T-helper 2 cell (primary cell): Measurements from ENCODE around the gene DAAM2.

Experiments
- DNase-seq, 5 experiments: peaks; one replicate each; pipeline versions ENCODE4 v3.0.0 to v3.0.0-alpha.2; 2012 to 2022

The DAAM2 gene

GRCh38 chr6:39849764-39850163, 57.6 kb downstream of the DAAM2 start:
- no peak for DNase-seq

GRCh38 chr6:39850736-39851297, 58.6 kb downstream of the DAAM2 start:
- no peak for DNase-seq

GRCh38 chr6:39851331-39851730, 59.2 kb downstream of the DAAM2 start:
- no peak for DNase-seq

- no peak for DNase-seq
Measured at GRCh38 chr6:39852324-39852723, 60.1 kb downstream of the DAAM2 start.

- no peak for DNase-seq
Measured at GRCh38 chr6:39853604-39854003, 61.4 kb downstream of the DAAM2 start.

GRCh38 chr6:39855356-39855995, 63.3 kb downstream of the DAAM2 start:
- DNase-seq = no peak

GRCh38 chr6:39859025-39859424, 66.8 kb downstream of the DAAM2 start:
- no peak for DNase-seq

GRCh38 chr6:39861663-39862062, 69.5 kb downstream of the DAAM2 start:
- no peak for DNase-seq

- peak in 3 of 5 experiments; percentile 12 to 29 (median 22) for DNase-seq
Measured at GRCh38 chr6:39865011-39865888, 73.1 kb downstream of the DAAM2 start.

- DNase-seq = no peak
Measured at GRCh38 chr6:39867592-39867991, 75.4 kb downstream of the DAAM2 start.

- DNase-seq = no peak
Measured at GRCh38 chr6:39870950-39871349, 78.8 kb downstream of the DAAM2 start.

GRCh38 chr6:39873439-39873838, 81.3 kb downstream of the DAAM2 start:
- DNase-seq = no peak

GRCh38 chr6:39876111-39876510, 83.9 kb downstream of the DAAM2 start:
- no peak for DNase-seq

GRCh38 chr6:39876826-39877225, 84.7 kb downstream of the DAAM2 start:
- DNase-seq = no peak

- no peak for DNase-seq
Measured at GRCh38 chr6:39879535-39879934, 87.4 kb downstream of the DAAM2 start.

- DNase-seq = peak in 1 of 5 experiments; percentile 5
Measured at GRCh38 chr6:39880594-39880993, 88.4 kb downstream of the DAAM2 start.

GRCh38 chr6:39881851-39882530, 89.8 kb downstream of the DAAM2 start:
- DNase-seq = no peak

- no peak for DNase-seq
Measured at GRCh38 chr6:39882531-39882899, 90.3 kb downstream of the DAAM2 start.

GRCh38 chr6:39884696-39885095, 92.5 kb downstream of the DAAM2 start:
- no peak for DNase-seq

- DNase-seq = no peak
Measured at GRCh38 chr6:39885691-39886090, 93.5 kb downstream of the DAAM2 start.

- no peak for DNase-seq
Measured at GRCh38 chr6:39886871-39887270, 94.7 kb downstream of the DAAM2 start.

- DNase-seq = no peak
Measured at GRCh38 chr6:39887692-39888450, 95.7 kb downstream of the DAAM2 start.

- no peak for DNase-seq
Measured at GRCh38 chr6:39889229-39889628, 97.1 kb downstream of the DAAM2 start.
